GM21423 (cell line): ENCODE measurements around the gene GON4L.
"Not testable (repeated sequence)": the region's sequence is repeated elsewhere in the genome, so short reads cannot be mapped to it uniquely, and the experiment has no call there.

Source experiments
- ATAC-seq: cut with Tn5 transposase; IDR thresholded peaks from one replicate; pipeline ENCODE4 v1.9.1; 2021; ENCODE audit warnings: mild to moderate bottlenecking, moderate library complexity; ENCODE audit not compliant: unreplicated experiment

The GON4L gene

GRCh38 chr1:155827450-155827849 lies 29.6 kb downstream of the GON4L start:
- ATAC-seq, result no peak

GRCh38 chr1:155816351-155816750 lies 40.7 kb downstream of the GON4L start:
- no peak for ATAC-seq

- no peak for ATAC-seq
Observed at GRCh38 chr1:155813672-155814071, 43.3 kb downstream of the GON4L start.

- ATAC-seq, result no peak
Observed at GRCh38 chr1:155812878-155813277, 44.1 kb downstream of the GON4L start.

- ATAC-seq, result no peak
Observed at GRCh38 chr1:155809088-155809487, 47.9 kb downstream of the GON4L start.

GRCh38 chr1:155801149-155801548 lies 55.9 kb downstream of the GON4L start:
- ATAC-seq, result no peak

GRCh38 chr1:155795618-155796017 lies 61.4 kb downstream of the GON4L start:
- ATAC-seq, result not testable (repeated sequence)

GRCh38 chr1:155794605-155795245 lies 62.3 kb downstream of the GON4L start:
- ATAC-seq, result no peak

GRCh38 chr1:155793213-155793612 lies 63.8 kb downstream of the GON4L start:
- no peak for ATAC-seq

- no peak for ATAC-seq
Observed at GRCh38 chr1:155777582-155777981, 79.4 kb downstream of the GON4L start.

- ATAC-seq, result no peak
Observed at GRCh38 chr1:155776414-155776813, 80.6 kb downstream of the GON4L start.

GRCh38 chr1:155773221-155773620 lies 83.8 kb downstream of the GON4L start:
- ATAC-seq, result no peak

GRCh38 chr1:155769257-155769656 lies 87.8 kb downstream of the GON4L start:
- no peak for ATAC-seq

GRCh38 chr1:155767399-155767989 lies 89.5 kb downstream of the GON4L start:
- ATAC-seq, result not testable (repeated sequence)

GRCh38 chr1:155763989-155764388 lies 93.0 kb downstream of the GON4L start:
- ATAC-seq, result not testable (repeated sequence)

- not testable (repeated sequence) for ATAC-seq
Observed at GRCh38 chr1:155763090-155763815, 93.8 kb downstream of the GON4L start.

- no peak for ATAC-seq
Observed at GRCh38 chr1:155761736-155762405, 95.1 kb downstream of the GON4L start.

- ATAC-seq, result no peak
Observed at GRCh38 chr1:155760751-155761475, 96.1 kb downstream of the GON4L start.

- ATAC-seq, result no peak
Observed at GRCh38 chr1:155759966-155760630, 96.9 kb downstream of the GON4L start.

- ATAC-seq, result not testable (repeated sequence)
Observed at GRCh38 chr1:155759017-155759416, 98.0 kb downstream of the GON4L start.
